Pancreas (tissue), 10 donors: ENCODE results near the gene RAB6A. TPM values are rescaled to one million over a fixed set of nuclear protein-coding genes. Genes with fewer than 3 reads are reported as not detected.

Experiments used
- ATAC-seq, 4 donors: fragments of 200-7000 bp; cut with Tn5 transposase; one replicate each; pipeline versions ENCODE4 v1.8.0 to v1.9.1; 2020; ENCODE audit warnings: mild to moderate bottlenecking in 4 of 4, moderate library complexity in 4 of 4
- DNase-seq, 6 donors: peaks; one replicate each; pipeline ENCODE4 v3.0.0-alpha.2; 2020
- FAIRE-seq: peaks from 2 replicates; lab custom pipeline; 2012; peaks lifted over from hg19 to GRCh38; lab: Jason Lieb, UNC
- H3K27ac ChIP-seq, 4 donors: fragments of 200-600 bp; sonication (generic); 1 replicate in 3 of 4; 2 replicates in 1 of 4; pipeline versions ENCODE4 v1.5.0 to v1.8.0; 2020
- H3K27me3 ChIP-seq, 4 donors: fragments of 200-600 bp; one replicate each; pipeline ENCODE4 v1.8.0; 2021
- H3K36me3 ChIP-seq, 3 donors: fragments of 200-600 bp; sonication (generic) in 1 of 3; one replicate each; pipeline versions ENCODE4 v1.5.0 to v1.8.0; 2020 to 2021
- H3K4me1 ChIP-seq, 3 donors: fragments of 200-600 bp; one replicate each; pipeline ENCODE4 v1.8.0; 2021
- H3K4me3 ChIP-seq, 4 donors: fragments of 200-600 bp; sonication (generic) in 2 of 4; one replicate each; pipeline versions ENCODE4 v1.5.0 to v1.8.0; 2020 to 2021
- H3K9me3 ChIP-seq, 4 donors: fragments of 200-600 bp; one replicate each; pipeline ENCODE4 v1.8.0; 2021
- CTCF ChIP-seq, 4 donors: fragments of 200-600 bp; sonication (generic) in 3 of 4; IDR thresholded peaks; one replicate each; pipeline versions ENCODE4 v1.5.0 to v1.8.0; 2021; ENCODE audit warnings: antibody characterized with exemption in 4 of 4
- WGBS, 2 donors: extraction: QIAGEN DNeasy Blood & Tissue Kit; methylation state at CpG; one replicate each; pipeline ENCODE4 v1.1.7; 2013; 5-methylcytosine and 5-hydroxymethylcytosine counted together
- intact Hi-C, 3 donors: fragments of 100-400 bp; cut with DNase I; formaldehyde crosslinking; loops; one replicate each; pipeline versions ENCODE4 v1.11.1 to v1.14.2; 2022
- polyA plus RNA-seq, 2 donors: library from polyadenylated mRNA; stranded (reverse); fragments of 200-250 nt; gene quantifications; one replicate each; pipeline ENCODE4 v1.2.3, GENCODE V29; 2013
- total RNA-seq, 6 donors: library from RNA; stranded (reverse); fragmentation: NEBNext Ultra II Directional in 4 of 6; extraction: Animal tissue kit (Norgen Biotek cat#: 25700) in 4 of 6; gene quantifications; one replicate each; pipeline versions ENCODE4 v1.2.1 to v1.2.4, GENCODE V29; 2021 to 2023
- donor health status: healthy with polysubstance abuse.
- donor health status: DM: no; HTN: no; CAD: no; lungs with moderate emphysema.
- donor health status: DM: no; HTN: no; CAD: no.
- donor health status: control.
- donor health status: control.
- donor health status: Bipolar disorder and iron deficiency.
- donor health status: DM: yes; HTN: yes; CAD: no.
- donor health status: DM: no; HTN: no; CAD: no.
- donor health status: DM: no; HTN: no; CAD: no.
- donor health status: DM: yes; HTN: yes; CAD: no.

The RAB6A gene
- total and polyA plus RNA-seq, 8 donors, result 19.2 to 80.5 (median 49.2) TPM

- peak overlapping the region in 2 of 4 donors; percentile 72 to 76 for H3K4me3 ChIP-seq
- 24 to 54% methylated on average over 1 of the region's 1 CpG for WGBS, 2 donors
- intact Hi-C loops, result no loop called here
- FAIRE-seq (no peak), ATAC-seq (no peak), DNase-seq (no peak)
- no peaks in the 10 kb centered on the region for H3K36me3 ChIP-seq
- no peaks in the 10 kb centered on the region for H3K9me3 ChIP-seq
- H3K27ac ChIP-seq, result no peak overlapping the region
- peaks cover 11 to 19% (median 14%) of the 10 kb centered on the region in 3 donors for H3K4me1 ChIP-seq
- H3K27me3 ChIP-seq, result no peaks in the 10 kb centered on the region
- no peak for TF ChIP-seq CTCF (IDR thresholded peaks at IDR 0.05)
These were observed 2.4 kb downstream of the RAB6A start for GRCh38 chr11:73758451-73758850.

GRCh38 chr11:73757598-73757997 lies 3.3 kb downstream of the RAB6A start:
- no peak for DNase-seq
- Histone ChIP-seq H3K27me3 (no peaks in the 10 kb centered on the region), H3K36me3 (no peaks in the 10 kb centered on the region), H3K9me3 (no peaks in the 10 kb centered on the region), H3K27ac (no peak overlapping the region), H3K4me3 (no peak overlapping the region), H3K4me1 (peaks cover 12 to 19% (median 14%) of the 10 kb centered on the region in 3 donors)
- no peak for ATAC-seq
- intact Hi-C loops, result no loop called here
- no peak for TF ChIP-seq CTCF (IDR thresholded peaks at IDR 0.05)
- no peak for FAIRE-seq
- WGBS, 2 donors, result 80 to 87% methylated on average over 5 of the region's 5 CpGs

GRCh38 chr11:73755670-73756069 lies 5.2 kb downstream of the RAB6A start:
- ATAC-seq (no peak), DNase-seq (no peak), FAIRE-seq (no peak)
- no peaks in the 10 kb centered on the region for H3K9me3 ChIP-seq
- no peaks in the 10 kb centered on the region for H3K36me3 ChIP-seq
- H3K4me3 ChIP-seq, result no peak overlapping the region
- peaks cover 14 to 21% (median 19%) of the 10 kb centered on the region in 3 donors for H3K4me1 ChIP-seq
- intact Hi-C loops, result no loop called here
- H3K27me3 ChIP-seq, result no peaks in the 10 kb centered on the region
- TF ChIP-seq CTCF (IDR thresholded peaks at IDR 0.05), result no peak
- H3K27ac ChIP-seq, result no peak overlapping the region

GRCh38 chr11:73753938-73754337 lies 6.9 kb downstream of the RAB6A start:
- no peak for ATAC-seq
- no peaks in the 10 kb centered on the region for H3K36me3 ChIP-seq
- DNase-seq, result no peak
- no peak for FAIRE-seq
- no peaks in the 10 kb centered on the region for H3K9me3 ChIP-seq
- intact Hi-C loops, result no loop called here
- no peaks in the 10 kb centered on the region for H3K27me3 ChIP-seq
- no peak overlapping the region for H3K27ac ChIP-seq
- WGBS, 2 donors, result 64 to 71% methylated on average over 1 of the region's 1 CpG
- no peak overlapping the region for H3K4me3 ChIP-seq
- H3K4me1 ChIP-seq, result peaks cover 14 to 27% (median 14%) of the 10 kb centered on the region in 3 donors
- TF ChIP-seq CTCF (IDR thresholded peaks at IDR 0.05), result no peak

GRCh38 chr11:73752903-73753302 lies 8.0 kb downstream of the RAB6A start:
- 56% methylated on average over 7 of the region's 7 CpGs for WGBS, 2 donors
- Histone ChIP-seq H3K27ac (peak overlapping the region in 1 of 4 donors; percentile 29), H3K9me3 (no peaks in the 10 kb centered on the region), H3K4me1 (peaks cover 6 to 25% (median 10%) of the 10 kb centered on the region in 3 donors), H3K4me3 (no peak overlapping the region), H3K36me3 (no peaks in the 10 kb centered on the region), H3K27me3 (no peaks in the 10 kb centered on the region)
- peak in 2 of 4 donors; percentile 53 to 54 for ATAC-seq
- no peak for DNase-seq
- TF ChIP-seq CTCF (IDR thresholded peaks at IDR 0.05), result no peak
- no peak for FAIRE-seq
- intact Hi-C loops, result no loop called here
